Measurements from ENCODE around the gene TMEM273.

The TMEM273 gene

GRCh38 chr10:49176310-49177268, 11.6 kb downstream of the TMEM273 start:
- peak; percentile 57 for DNase-seq (ENCODE audit: low spot score)

GRCh38 chr10:49175587-49176309, 12.4 kb downstream of the TMEM273 start:
- DNase-seq (ENCODE audit: low spot score) = peak; percentile 54

- DNase-seq (ENCODE audit: low spot score) = no peak
Measured at GRCh38 chr10:49174926-49175500, 13.2 kb downstream of the TMEM273 start.

- no peak for DNase-seq (ENCODE audit: low spot score)
Measured at GRCh38 chr10:49174261-49174925, 13.8 kb downstream of the TMEM273 start.

- no peak for DNase-seq (ENCODE audit: low spot score)
Measured at GRCh38 chr10:49173853-49174252, 14.3 kb downstream of the TMEM273 start.

- no peak for DNase-seq (ENCODE audit: low spot score)
Measured at GRCh38 chr10:49173201-49173772, 14.9 kb downstream of the TMEM273 start.

GRCh38 chr10:49172777-49173132, 15.4 kb downstream of the TMEM273 start:
- no peak for DNase-seq (ENCODE audit: low spot score)

- no peak for DNase-seq (ENCODE audit: low spot score)
Measured at GRCh38 chr10:49172061-49172776, 16.0 kb downstream of the TMEM273 start.

GRCh38 chr10:49171326-49172060, 16.7 kb downstream of the TMEM273 start:
- peak; percentile 59 for DNase-seq (ENCODE audit: low spot score)

- DNase-seq (ENCODE audit: low spot score) = no peak
Measured at GRCh38 chr10:49170632-49171325, 17.4 kb downstream of the TMEM273 start.

- DNase-seq (ENCODE audit: low spot score) = no peak
Measured at GRCh38 chr10:49169776-49170175, 18.4 kb downstream of the TMEM273 start.

GRCh38 chr10:49168831-49169500, 19.2 kb downstream of the TMEM273 start:
- DNase-seq (ENCODE audit: low spot score) = no peak

GRCh38 chr10:49168171-49168540, 20.0 kb downstream of the TMEM273 start:
- DNase-seq (ENCODE audit: low spot score) = no peak

- peak; percentile 53 for DNase-seq (ENCODE audit: low spot score)
Measured at GRCh38 chr10:49167425-49168170, 20.6 kb downstream of the TMEM273 start.

GRCh38 chr10:49166484-49167400, 21.4 kb downstream of the TMEM273 start:
- DNase-seq (ENCODE audit: low spot score) = no peak

- peak; percentile 55 for DNase-seq (ENCODE audit: low spot score)
Measured at GRCh38 chr10:49165821-49166483, 22.2 kb downstream of the TMEM273 start.

- DNase-seq (ENCODE audit: low spot score) = no peak
Measured at GRCh38 chr10:49165259-49165658, 22.9 kb downstream of the TMEM273 start.
